Trophoblast cell (in vitro differentiated cells and primary cell): ENCODE data around the gene RSU1.

Experiments used
- DNase-seq, 2 donors: peaks; one replicate each; pipeline ENCODE4 v3.0.0-alpha.2; 2016
- H2AFZ ChIP-seq: 2 replicates; pipeline ENCODE4 v1.6.1; 2013; ENCODE audit warnings: low read length, moderate library complexity, mild to moderate bottlenecking; ENCODE audit not compliant: insufficient read depth, poor library complexity
- H2AK5ac ChIP-seq: 2 replicates; pipeline ENCODE4 v1.6.1; 2013; ENCODE audit warnings: mild to moderate bottlenecking, low read length
- H2BK120ac ChIP-seq: 2 replicates; pipeline ENCODE4 v1.6.1; 2013; ENCODE audit warnings: low read length, mild to moderate bottlenecking, moderate library complexity; ENCODE audit not compliant: insufficient read depth, poor library complexity
- H2BK12ac ChIP-seq: 2 replicates; pipeline ENCODE4 v1.6.1; 2013; ENCODE audit warnings: mild to moderate bottlenecking, low read length, moderate library complexity
- H2BK5ac ChIP-seq: 2 replicates; pipeline ENCODE4 v1.6.1; 2013; ENCODE audit warnings: low read length, low read depth, moderate library complexity, mild to moderate bottlenecking; ENCODE audit not compliant: poor library complexity
- H3K14ac ChIP-seq: 2 replicates; pipeline ENCODE4 v1.6.1; 2013; ENCODE audit warnings: mild to moderate bottlenecking, low read length
- H3K18ac ChIP-seq: 2 replicates; pipeline ENCODE4 v1.6.1; 2013; ENCODE audit warnings: mild to moderate bottlenecking, low read length
- H3K23ac ChIP-seq: 2 replicates; pipeline ENCODE4 v1.6.1; 2013; ENCODE audit warnings: low read length
- H3K27ac ChIP-seq: 2 replicates; pipeline ENCODE4 v1.5.1; 2013; ENCODE audit warnings: low read depth, mild to moderate bottlenecking, inconsistent platforms, low read length, moderate library complexity
- H3K27me3 ChIP-seq: 2 replicates; pipeline ENCODE4 v1.6.1; 2013; ENCODE audit warnings: inconsistent platforms, mild to moderate bottlenecking, low read length, moderate library complexity; ENCODE audit not compliant: insufficient read depth
- H3K36me3 ChIP-seq, 2 experiments: 1 replicate in 1 of 2; 2 replicates in 1 of 2; pipeline ENCODE4 v1.6.1; 2013; ENCODE audit warnings: low read length in 2 of 2, mild to moderate bottlenecking in 2 of 2, moderate library complexity in 1 of 2; ENCODE audit not compliant: insufficient read depth in 2 of 2, control insufficient read depth in 1 of 2
- H3K4ac ChIP-seq: 2 replicates; pipeline ENCODE4 v1.6.1; 2013; ENCODE audit warnings: low read depth, mild to moderate bottlenecking, low read length, moderate library complexity
- H3K4me1 ChIP-seq, 2 experiments: 1 replicate in 1 of 2; 2 replicates in 1 of 2; pipeline ENCODE4 v1.6.1; 2013; ENCODE audit warnings: low read length in 2 of 2, mild to moderate bottlenecking in 2 of 2, moderate library complexity in 1 of 2; ENCODE audit not compliant: insufficient read depth in 2 of 2, control insufficient read depth in 1 of 2
- H3K4me2 ChIP-seq: 2 replicates; pipeline ENCODE4 v1.6.1; 2013; ENCODE audit warnings: inconsistent platforms, mild to moderate bottlenecking, low read length, moderate library complexity
- H3K4me3 ChIP-seq: 2 replicates; pipeline ENCODE4 v1.5.1; 2013; ENCODE audit warnings: mild to moderate bottlenecking, low read depth, low read length, inconsistent platforms
- H3K79me1 ChIP-seq: one replicate; pipeline ENCODE4 v1.6.1; 2013; ENCODE audit warnings: low read length
- H3K79me2 ChIP-seq: 2 replicates; pipeline ENCODE4 v1.6.1; 2013; ENCODE audit warnings: low read length, mild to moderate bottlenecking; ENCODE audit not compliant: control insufficient read depth, insufficient read depth, poor library complexity
- H3K9ac ChIP-seq: 2 replicates; pipeline ENCODE4 v1.6.1; 2013; ENCODE audit warnings: mild to moderate bottlenecking, low read length
- H3K9me3 ChIP-seq: 2 replicates; pipeline ENCODE4 v1.6.1; 2013; ENCODE audit warnings: low read depth, mild to moderate bottlenecking, control low read depth, inconsistent platforms, low read length; ENCODE audit not compliant: insufficient read depth
- H4K12ac ChIP-seq: 2 replicates; pipeline ENCODE4 v1.6.1; 2013; ENCODE audit warnings: low read depth, mild to moderate bottlenecking, low read length, moderate library complexity
- H4K8ac ChIP-seq: 2 replicates; pipeline ENCODE4 v1.6.1; 2013; ENCODE audit warnings: low read depth, mild to moderate bottlenecking, low read length, moderate library complexity
- H4K91ac ChIP-seq: one replicate; pipeline ENCODE4 v1.6.1; 2013; ENCODE audit warnings: low read depth, mild to moderate bottlenecking, low read length, moderate library complexity
- WGBS: extraction: QIAGEN DNeasy Blood & Tissue Kit; methylation state at CpG from one replicate; pipeline ENCODE4 v1.1.7; 2013; ENCODE audit warnings: missing lambda C conversion rate; ENCODE audit not compliant: insufficient read length, insufficient coverage; ENCODE audit errors: extremely low coverage; 5-methylcytosine and 5-hydroxymethylcytosine counted together

Gene RSU1

DNA sequence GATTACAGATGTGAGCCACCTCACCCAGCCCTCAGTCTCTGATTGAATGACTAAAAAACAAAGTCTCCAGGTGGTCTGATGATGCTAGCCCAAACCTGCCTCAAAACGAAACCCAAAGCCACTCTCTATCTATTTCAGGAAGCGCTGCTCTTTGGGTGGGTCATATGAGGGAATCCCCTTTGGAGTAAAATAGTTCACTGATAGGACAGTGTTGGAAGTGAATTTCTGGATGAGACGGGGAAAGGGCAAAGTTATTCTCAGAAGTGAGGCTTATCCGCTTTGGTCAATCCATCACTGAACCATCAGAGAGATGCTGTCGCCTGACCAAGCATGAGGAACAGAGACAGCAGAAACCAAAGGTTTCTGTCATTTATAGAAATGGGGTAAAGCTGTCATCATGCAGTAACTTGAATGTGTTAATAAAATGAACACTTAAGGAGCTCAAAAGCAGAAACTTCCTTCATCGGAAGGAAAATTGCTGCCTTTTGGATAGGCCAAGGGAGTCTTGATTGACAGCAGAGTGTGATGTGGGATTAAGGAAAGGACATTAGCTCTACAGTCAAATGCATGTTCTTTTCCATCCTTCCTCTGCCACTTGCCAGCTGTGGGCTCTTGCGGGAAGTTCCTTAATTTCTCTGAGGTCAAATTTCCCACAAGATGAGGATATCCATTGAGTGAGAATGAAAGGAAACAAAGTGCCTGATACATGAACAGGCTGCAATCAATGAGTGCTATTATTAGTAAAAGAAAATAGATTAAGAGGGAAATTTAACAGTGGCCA is 230.7 kb downstream of the RSU1 start:
- H3K9ac ChIP-seq, result no peak overlapping the region
- no peak overlapping the region for H3K4me3 ChIP-seq
- H3K36me3 ChIP-seq, result no peaks in the 10 kb centered on the region
- no peak overlapping the region for H4K12ac ChIP-seq
- peaks cover 0 to 2% of the 10 kb centered on the region in 2 experiments for H3K4me1 ChIP-seq
- H3K79me2 ChIP-seq, result no peaks in the 10 kb centered on the region
- no peak overlapping the region for H3K4ac ChIP-seq
- no peak overlapping the region for H3K14ac ChIP-seq
- H2AFZ ChIP-seq, result no peak overlapping the region
- no peak overlapping the region for H2BK5ac ChIP-seq
- no peak overlapping the region for H4K91ac ChIP-seq
- no peak overlapping the region for H2BK12ac ChIP-seq
- no peaks in the 10 kb centered on the region for H3K79me1 ChIP-seq
- no CpG with 5 or more reads among the region's 7 CpGs for WGBS
- no peak for DNase-seq
- H3K27me3 ChIP-seq, result no peaks in the 10 kb centered on the region
- no peak overlapping the region for H3K27ac ChIP-seq
- no peak overlapping the region for H3K18ac ChIP-seq
- H4K8ac ChIP-seq, result no peak overlapping the region
- no peak overlapping the region for H2BK120ac ChIP-seq
- H3K23ac ChIP-seq, result no peak overlapping the region
- no peak overlapping the region for H3K4me2 ChIP-seq
- no peaks in the 10 kb centered on the region for H3K9me3 ChIP-seq
- no peak overlapping the region for H2AK5ac ChIP-seq

GRCh38 chr10:16585103-16585502 is 232.1 kb downstream of the RSU1 start:
- WGBS, result no CpG with 5 or more reads among the region's 6 CpGs

GRCh38 chr10:16583382-16583781 is 233.8 kb downstream of the RSU1 start:
- Histone ChIP-seq H3K4me3 (no peak overlapping the region), H3K36me3 (no peaks in the 10 kb centered on the region), H3K23ac (no peak overlapping the region), H3K79me1 (no peaks in the 10 kb centered on the region), H4K12ac (no peak overlapping the region), H2BK12ac (no peak overlapping the region), H3K4me2 (no peak overlapping the region), H3K27me3 (no peaks in the 10 kb centered on the region), H3K9ac (no peak overlapping the region), H3K18ac (no peak overlapping the region), H2BK120ac (no peak overlapping the region), H4K8ac (no peak overlapping the region), H2AK5ac (no peak overlapping the region), H2AFZ (no peak overlapping the region), H3K4me1 (peaks cover 0 to 2% of the 10 kb centered on the region in 2 experiments), H3K79me2 (no peaks in the 10 kb centered on the region), H3K14ac (no peak overlapping the region), H3K27ac (no peak overlapping the region), H4K91ac (no peak overlapping the region), H3K4ac (no peak overlapping the region), H3K9me3 (no peaks in the 10 kb centered on the region), H2BK5ac (no peak overlapping the region)
- no peak for DNase-seq
- WGBS, result no CpG with 5 or more reads among the region's 10 CpGs

More at GRCh38 chr10:16585103-16585502, 232.1 kb downstream of the RSU1 start:
- Histone ChIP-seq H3K36me3 (no peaks in the 10 kb centered on the region), H2AK5ac (no peak overlapping the region), H3K14ac (no peak overlapping the region), H3K23ac (no peak overlapping the region), H4K91ac (no peak overlapping the region), H3K79me1 (no peaks in the 10 kb centered on the region), H3K4me2 (no peak overlapping the region), H3K9ac (no peak overlapping the region), H3K18ac (no peak overlapping the region), H3K4me1 (peaks cover 0 to 2% of the 10 kb centered on the region in 2 experiments), H3K4me3 (no peak overlapping the region), H2BK5ac (no peak overlapping the region), H2BK12ac (no peak overlapping the region), H3K27ac (no peak overlapping the region), H3K27me3 (no peaks in the 10 kb centered on the region), H3K9me3 (no peaks in the 10 kb centered on the region), H3K79me2 (no peaks in the 10 kb centered on the region), H2AFZ (no peak overlapping the region), H3K4ac (no peak overlapping the region), H4K12ac (no peak overlapping the region), H4K8ac (no peak overlapping the region), H2BK120ac (no peak overlapping the region)
- no peak for DNase-seq

GRCh38 chr10:16581202-16581601 is 236.0 kb downstream of the RSU1 start:
- no peak overlapping the region for H3K4me2 ChIP-seq
- no peak overlapping the region for H3K23ac ChIP-seq
- no peak overlapping the region for H2BK12ac ChIP-seq
- H3K4ac ChIP-seq, result no peak overlapping the region
- no peak overlapping the region for H4K12ac ChIP-seq
- no peaks in the 10 kb centered on the region for H3K9me3 ChIP-seq
- no peak overlapping the region for H3K14ac ChIP-seq
- no peak overlapping the region for H3K4me3 ChIP-seq
- H3K27ac ChIP-seq, result no peak overlapping the region
- no peak overlapping the region for H3K9ac ChIP-seq
- no peak overlapping the region for H4K91ac ChIP-seq
- H3K79me2 ChIP-seq, result no peaks in the 10 kb centered on the region
- H2BK120ac ChIP-seq, result no peak overlapping the region
- no peak overlapping the region for H4K8ac ChIP-seq
- no peak overlapping the region for H3K18ac ChIP-seq
- no peak overlapping the region for H2AFZ ChIP-seq
- H2BK5ac ChIP-seq, result no peak overlapping the region
- no peak overlapping the region for H2AK5ac ChIP-seq
- H3K79me1 ChIP-seq, result no peaks in the 10 kb centered on the region
- no peaks in the 10 kb centered on the region for H3K36me3 ChIP-seq
- DNase-seq, result no peak
- H3K4me1 ChIP-seq, result peaks cover 0 to 2% of the 10 kb centered on the region in 2 experiments
- no peaks in the 10 kb centered on the region for H3K27me3 ChIP-seq
- no CpG with 5 or more reads among the region's 3 CpGs for WGBS
